Chondrocyte (in vitro differentiated cells): Measurements from ENCODE around the gene LARGE1. TPM values are rescaled to one million over a fixed set of nuclear protein-coding genes. Genes with fewer than 3 reads are reported as not detected.

ENCODE experiments used
- DNase-seq: peaks from one replicate; pipeline ENCODE4 v3.0.0; 2021; ENCODE audit warnings: mixed read lengths, low spot score
- H3K27ac Mint-ChIP-seq: one replicate; pipeline ENCODE4 v1.8.0; 2021; ENCODE audit warnings: mild to moderate bottlenecking, moderate library complexity, mixed read lengths; ENCODE audit not compliant: unreplicated experiment
- H3K27me3 Mint-ChIP-seq: 2 replicates; pipeline ENCODE4 v1.8.0; 2021; ENCODE audit warnings: low read depth, mixed read lengths
- H3K36me3 Mint-ChIP-seq: 2 replicates; pipeline ENCODE4 v1.8.0; 2021; ENCODE audit warnings: low read depth, mixed read lengths
- H3K4me1 Mint-ChIP-seq: 2 replicates; pipeline ENCODE4 v1.8.0; 2021; ENCODE audit warnings: low read depth, mild to moderate bottlenecking, mixed read lengths
- H3K4me3 Mint-ChIP-seq: one replicate; pipeline ENCODE4 v1.8.0; 2021; ENCODE audit warnings: mild to moderate bottlenecking, moderate library complexity, mixed read lengths; ENCODE audit not compliant: unreplicated experiment
- H3K9me3 Mint-ChIP-seq: 2 replicates; pipeline ENCODE4 v1.8.0; 2021; ENCODE audit warnings: low read depth, mixed read lengths
- CTCF ChIP-seq: fragments of 200-600 bp; sonication (generic); IDR thresholded peaks from 2 replicates; pipeline ENCODE4 v1.5.0; 2021; ENCODE audit warnings: antibody characterized with exemption, mild to moderate bottlenecking, moderate library complexity
- total RNA-seq: library from RNA; stranded (reverse); gene quantifications from 3 replicates; pipeline ENCODE4 v1.2.1, GENCODE V29; 2021

Gene LARGE1
- total RNA-seq, 1 donor from 2014 or later = 21.3 TPM

- TF ChIP-seq CTCF = no peak
- H3K4me3 Mint-ChIP-seq = no peak overlapping the region
- peaks cover 12% of the 10 kb centered on the region for H3K4me1 Mint-ChIP-seq
- no peaks in the 10 kb centered on the region for H3K36me3 Mint-ChIP-seq
- no peaks in the 10 kb centered on the region for H3K27me3 Mint-ChIP-seq
- no peaks in the 10 kb centered on the region for H3K9me3 Mint-ChIP-seq
- DNase-seq = no peak
- H3K27ac Mint-ChIP-seq = no peak overlapping the region
These were observed 593.6 kb downstream of the LARGE1 start for GRCh38 chr22:33326540-33327295.

- Mint-ChIP-seq H3K36me3 (no peaks in the 10 kb centered on the region), H3K4me1 (peaks cover 12% of the 10 kb centered on the region), H3K27ac (no peak overlapping the region), H3K4me3 (no peak overlapping the region), H3K27me3 (no peaks in the 10 kb centered on the region), H3K9me3 (no peaks in the 10 kb centered on the region)
- no peak for TF ChIP-seq CTCF
- DNase-seq = no peak
These were observed 594.9 kb downstream of the LARGE1 start for GRCh38 chr22:33325232-33326004.

GRCh38 chr22:33324228-33324627, 596.0 kb downstream of the LARGE1 start:
- Mint-ChIP-seq H3K27ac (no peak overlapping the region), H3K4me1 (peaks cover 6% of the 10 kb centered on the region)

GRCh38 chr22:33321466-33321865, 598.8 kb downstream of the LARGE1 start:
- no peak for DNase-seq
- no peak for TF ChIP-seq CTCF
- Mint-ChIP-seq H3K27ac (no peak overlapping the region), H3K9me3 (no peaks in the 10 kb centered on the region), H3K4me3 (no peak overlapping the region), H3K27me3 (no peaks in the 10 kb centered on the region), H3K4me1 (no peaks in the 10 kb centered on the region), H3K36me3 (no peaks in the 10 kb centered on the region)

More at GRCh38 chr22:33324228-33324627, 596.0 kb downstream of the LARGE1 start:
- H3K27me3 Mint-ChIP-seq = no peaks in the 10 kb centered on the region
- no peaks in the 10 kb centered on the region for H3K36me3 Mint-ChIP-seq
- H3K4me3 Mint-ChIP-seq = no peak overlapping the region
- DNase-seq = no peak
- TF ChIP-seq CTCF = no peak
- H3K9me3 Mint-ChIP-seq = no peaks in the 10 kb centered on the region

GRCh38 chr22:33315954-33316353, 604.3 kb downstream of the LARGE1 start:
- H3K4me3 Mint-ChIP-seq = no peak overlapping the region
- no peaks in the 10 kb centered on the region for H3K4me1 Mint-ChIP-seq
- DNase-seq = no peak
- no peak overlapping the region for H3K27ac Mint-ChIP-seq
- H3K9me3 Mint-ChIP-seq = no peaks in the 10 kb centered on the region
- TF ChIP-seq CTCF = no peak
- H3K36me3 Mint-ChIP-seq = peaks cover 2% of the 10 kb centered on the region
- H3K27me3 Mint-ChIP-seq = no peaks in the 10 kb centered on the region
